GM12891 (cell line): ENCODE data around the gene CDKL5.

Experiments used
- POLR2A ChIP-seq: IDR thresholded peaks from 2 replicates; pipeline ENCODE4 v1.6.1; 2011; ENCODE audit warnings: low read depth, low read length, control low read depth
- POLR2AphosphoS5 ChIP-seq: IDR thresholded peaks from 2 replicates; pipeline ENCODE4 v1.6.1; 2011; ENCODE audit warnings: low read depth, low read length, control low read depth
- SPI1 ChIP-seq: IDR thresholded peaks from 2 replicates; pipeline ENCODE4 v1.6.1; 2011; ENCODE audit warnings: low read depth, low read length, control low read depth
- TAF1 ChIP-seq: IDR thresholded peaks from 2 replicates; pipeline ENCODE4 v1.6.1; 2011; ENCODE audit warnings: low read depth, low read length, control low read depth

DNA sequence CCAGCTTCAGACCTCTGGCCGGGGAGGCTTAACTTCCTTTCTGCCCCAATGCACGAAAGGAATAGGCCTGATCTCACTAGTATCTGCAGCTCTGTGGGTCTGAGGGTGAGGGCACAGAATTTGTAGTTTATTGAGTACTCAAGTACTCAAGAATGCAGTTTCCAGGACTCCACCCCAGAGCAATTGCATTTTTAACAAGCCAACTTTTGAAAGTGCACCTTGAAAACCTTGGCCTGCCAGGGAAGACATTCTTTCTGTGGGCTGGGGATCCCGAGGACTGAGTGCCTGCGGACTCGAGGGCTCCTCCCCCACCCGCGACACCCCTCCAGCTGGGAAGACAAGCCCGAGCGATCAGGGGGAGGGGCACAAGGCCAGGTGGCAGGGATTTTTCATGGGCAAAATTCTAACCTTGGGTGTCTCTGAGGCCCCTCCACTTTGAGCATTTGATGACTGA lies 224.1 kb downstream of the CDKL5 start:
- no peak for TF ChIP-seq TAF1
- no peak for TF ChIP-seq POLR2A
- TF ChIP-seq SPI1: no peak
- no peak for TF ChIP-seq POLR2AphosphoS5
